GM18520 (cell line): ENCODE data around the gene TMEM190.

Source experiments
- ATAC-seq: cut with Tn5 transposase; IDR thresholded peaks from one replicate; pipeline ENCODE4 v1.9.1; 2021; ENCODE audit not compliant: unreplicated experiment

TMEM190 gene

GRCh38 chr19:55369653-55370304 lies 6.8 kb upstream of the TMEM190 start:
- ATAC-seq, result no peak

GRCh38 chr19:55370305-55370988 lies 6.2 kb upstream of the TMEM190 start, which contains the start of gene IL11:
IL11 (minus strand) TSS chr19:55370463; CDS start chr19:55370310, 153 bp downstream.
- ATAC-seq, result no peak

DNA sequence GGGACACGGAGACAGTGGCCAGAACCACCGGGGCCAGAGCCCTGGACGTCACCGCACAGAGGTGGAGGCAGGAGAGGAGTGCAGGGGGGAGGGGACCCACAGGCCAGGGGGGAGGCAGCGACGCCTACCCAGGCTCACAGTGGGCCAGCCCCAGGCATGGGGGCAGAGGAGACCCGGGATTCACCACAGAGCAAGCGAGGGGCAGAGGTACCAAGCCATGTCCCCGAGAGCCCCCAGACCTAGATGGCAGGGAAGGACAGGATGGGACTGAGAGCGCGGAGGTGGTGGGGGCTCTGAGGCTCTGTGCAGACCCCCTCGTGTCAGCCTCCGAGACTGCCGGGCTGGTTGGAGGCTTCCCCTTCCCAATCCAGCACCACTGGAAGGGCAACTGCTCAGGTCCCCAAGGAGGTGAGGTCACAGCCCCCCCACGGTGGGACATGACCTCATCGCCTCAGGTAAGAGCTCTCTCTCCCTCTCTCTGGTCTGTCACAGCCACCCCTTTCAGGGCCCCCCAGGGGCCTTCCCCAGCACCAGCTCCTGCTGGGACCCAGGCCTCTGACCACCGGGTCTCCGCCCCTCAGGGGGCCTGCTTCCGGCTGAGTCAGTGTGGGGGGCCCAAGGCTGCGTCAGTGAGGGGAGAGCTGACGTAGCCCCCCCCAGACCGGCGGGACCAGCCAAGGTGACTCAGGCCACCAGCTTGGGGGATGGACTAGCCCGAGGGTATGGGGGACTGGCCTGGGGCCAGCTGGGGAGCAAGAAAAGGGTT lies 4.1 kb upstream of the TMEM190 start:
- no peak for ATAC-seq

- ATAC-seq, result no peak
Measured at GRCh38 chr19:55373306-55373992, 3.2 kb upstream of the TMEM190 start.

DNA sequence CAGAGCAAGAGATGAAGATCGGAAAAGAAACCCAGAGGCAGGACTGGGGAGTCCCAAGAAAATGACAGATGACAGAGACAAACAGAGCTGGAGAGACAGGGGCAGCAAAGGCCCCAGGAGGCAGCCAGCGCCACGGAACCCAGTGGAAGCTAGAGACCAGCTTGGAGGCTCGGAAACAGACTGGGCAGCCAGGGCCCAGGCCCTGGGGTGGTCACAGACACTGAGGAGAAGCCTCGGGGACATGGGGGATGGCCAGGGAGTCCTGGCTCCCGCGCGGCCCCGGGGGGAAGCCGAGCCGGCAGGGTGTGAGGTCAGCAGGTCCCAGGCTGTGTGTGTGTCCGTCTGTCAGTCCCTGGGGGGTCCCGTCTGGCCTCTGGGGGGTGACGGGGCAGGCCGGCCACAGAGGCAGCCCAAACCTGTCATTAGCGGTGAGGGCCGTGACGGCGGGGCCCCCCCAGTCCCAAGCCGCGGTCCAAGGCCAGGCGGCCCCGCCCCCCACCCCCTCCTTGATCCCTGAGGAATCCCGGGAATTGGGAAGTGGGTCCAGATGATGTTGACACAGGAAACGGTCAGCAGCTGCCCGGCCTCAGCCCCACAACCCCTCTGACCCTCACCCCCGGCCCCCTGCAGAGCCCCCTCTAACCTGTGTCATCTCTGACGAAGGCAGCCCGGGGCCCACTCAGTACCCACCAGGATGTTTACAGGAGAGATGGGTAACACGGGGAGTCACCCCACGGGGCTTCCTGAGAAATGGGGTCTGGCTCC lies 2.5 kb upstream of the TMEM190 start:
- no peak for ATAC-seq

DNA sequence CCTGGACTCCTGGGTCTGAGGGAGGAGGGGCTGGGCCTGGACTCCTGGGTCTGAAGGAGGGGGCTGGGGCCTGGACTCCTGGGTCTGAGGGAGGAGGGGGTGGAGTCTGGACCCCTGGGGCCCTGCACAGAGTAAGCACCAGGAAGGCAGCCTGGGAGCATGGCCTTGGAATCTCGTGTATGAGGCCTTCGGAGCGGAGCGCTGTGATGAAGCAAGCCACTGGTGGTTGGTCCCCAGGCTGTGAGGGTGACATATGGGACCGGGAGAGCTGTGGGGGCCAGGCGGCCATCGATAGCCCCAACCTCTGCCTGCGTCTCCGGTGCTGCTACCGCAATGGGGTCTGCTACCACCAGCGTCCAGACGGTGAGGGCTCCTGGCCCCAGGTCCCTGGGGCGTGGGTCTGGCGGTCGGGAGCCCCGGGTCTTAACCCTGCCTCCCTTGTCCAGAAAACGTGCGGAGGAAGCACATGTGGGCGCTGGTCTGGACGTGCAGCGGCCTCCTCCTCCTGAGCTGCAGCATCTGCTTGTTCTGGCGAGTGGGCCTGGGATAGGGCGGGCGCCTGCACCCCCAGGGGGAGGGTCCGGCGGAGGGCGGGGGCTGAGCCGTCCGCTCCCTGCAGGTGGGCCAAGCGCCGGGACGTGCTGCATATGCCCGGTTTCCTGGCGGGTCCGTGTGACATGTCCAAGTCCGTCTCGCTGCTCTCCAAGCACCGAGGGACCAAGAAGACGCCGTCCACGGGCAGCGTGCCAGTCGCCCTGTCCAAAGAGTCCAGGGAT lies 918 bp downstream of the TMEM190 start:
- no peak for ATAC-seq

DNA sequence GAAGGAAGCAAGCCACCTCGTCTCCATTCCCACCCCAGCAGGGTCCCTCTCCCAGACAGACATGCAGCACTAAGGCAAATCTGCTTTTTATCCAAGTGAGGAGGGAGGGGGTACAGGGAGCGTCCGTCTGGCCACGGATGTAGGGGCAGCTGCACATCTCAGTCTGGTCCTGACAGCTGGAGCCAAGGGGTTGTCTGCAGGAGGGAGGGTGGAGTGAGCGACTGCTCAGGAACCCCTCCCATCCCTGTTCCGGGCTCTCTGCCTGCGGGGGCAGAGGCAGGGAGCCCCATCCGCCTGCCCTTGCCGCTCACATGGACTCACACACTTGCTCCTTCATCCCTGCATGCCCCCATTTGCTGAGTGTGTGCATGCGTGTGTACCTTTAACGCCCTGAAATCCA lies 2.5 kb downstream of the TMEM190 start:
- no peak for ATAC-seq

- no peak for ATAC-seq
Measured at GRCh38 chr19:55382013-55382412, 5.4 kb downstream of the TMEM190 start.

GRCh38 chr19:55382522-55383054 lies 6.0 kb downstream of the TMEM190 start:
- ATAC-seq, result no peak

DNA sequence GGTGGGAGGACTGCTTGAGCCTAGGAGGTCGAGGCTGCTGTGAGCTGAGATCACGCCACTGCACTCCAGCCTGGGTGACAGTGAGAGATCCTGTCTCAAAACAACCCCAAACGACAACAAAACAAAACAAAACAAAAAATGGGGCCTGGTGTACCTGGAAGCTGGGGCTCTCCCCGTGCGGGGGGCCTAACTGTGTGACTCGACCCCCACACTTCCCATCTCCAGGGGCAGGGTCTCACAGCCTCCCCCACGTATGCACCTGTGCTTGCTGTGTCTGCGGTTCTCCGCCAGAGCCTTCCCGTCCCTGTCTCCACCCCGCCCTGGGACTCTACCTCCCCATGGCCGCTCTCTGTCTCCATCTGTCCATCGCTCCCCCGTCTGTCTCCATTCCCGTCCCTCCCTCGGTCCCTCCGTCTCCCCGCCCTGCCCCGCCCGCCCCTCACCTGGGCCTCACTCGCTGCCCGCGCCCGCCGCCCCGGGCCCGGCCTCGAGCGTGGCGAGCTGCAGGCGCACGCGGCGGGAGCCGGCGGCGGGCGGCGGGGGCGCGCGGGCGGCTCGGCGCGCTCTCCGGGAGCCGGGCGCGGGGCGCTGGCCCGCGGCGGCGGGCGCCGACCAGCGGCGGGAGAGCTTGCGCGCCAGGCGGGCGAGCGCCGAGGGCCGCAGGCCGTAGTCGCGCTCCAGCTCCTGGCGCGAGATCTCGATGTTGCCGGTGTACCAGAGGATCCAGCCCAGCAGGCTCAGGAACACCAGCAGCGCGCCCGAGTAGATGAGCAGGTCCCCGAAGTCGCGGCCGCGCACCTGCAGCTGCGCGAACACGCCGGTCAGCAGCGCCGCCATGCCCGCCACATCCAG lies 6.9 kb downstream of the TMEM190 start:
- ATAC-seq, result no peak

DNA sequence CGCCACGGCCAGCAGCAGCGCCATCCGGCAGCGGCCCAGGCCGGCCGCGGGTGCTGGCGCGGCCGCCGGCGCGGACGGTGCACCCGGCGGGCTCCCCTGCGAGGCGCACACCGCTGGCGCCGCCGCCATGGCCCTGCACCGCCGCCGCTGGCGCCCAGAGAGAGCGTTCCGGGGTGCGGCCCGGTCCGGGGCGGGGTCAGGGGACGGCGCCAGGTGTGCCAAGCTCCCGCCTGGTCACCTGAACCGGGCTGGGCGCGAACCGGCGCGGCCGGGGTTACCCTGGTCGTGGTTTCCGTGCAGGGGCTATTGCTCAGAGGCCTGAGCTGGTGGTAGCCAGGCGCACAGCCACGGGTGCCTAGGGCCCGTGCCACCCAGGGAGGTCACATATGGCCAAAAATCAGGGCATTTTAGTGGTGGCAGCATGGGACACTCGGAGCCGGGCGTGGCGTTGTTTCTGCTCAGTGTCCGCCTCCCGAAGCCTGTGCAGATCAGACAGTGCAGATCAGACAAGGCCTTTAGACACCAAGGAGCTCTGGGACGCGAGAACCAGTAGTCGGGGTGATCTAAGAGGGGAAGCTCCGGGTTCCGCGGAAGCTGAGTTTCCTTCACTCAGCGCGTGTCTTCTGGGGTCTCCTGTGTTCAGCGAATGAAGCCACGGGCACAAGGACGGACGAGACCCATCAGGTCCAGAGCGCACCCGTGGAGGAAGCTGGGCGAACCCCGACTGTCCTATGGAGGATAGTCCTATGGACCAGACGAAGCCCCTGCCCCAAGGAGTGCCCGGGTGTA lies 7.7 kb downstream of the TMEM190 start, which contains the start of gene TMEM238:
TMEM238 (minus strand) TSS at position 162 of the 789 bp plus-strand sequence; CDS start at position 129, 33 bp downstream.
- no peak for ATAC-seq

DNA sequence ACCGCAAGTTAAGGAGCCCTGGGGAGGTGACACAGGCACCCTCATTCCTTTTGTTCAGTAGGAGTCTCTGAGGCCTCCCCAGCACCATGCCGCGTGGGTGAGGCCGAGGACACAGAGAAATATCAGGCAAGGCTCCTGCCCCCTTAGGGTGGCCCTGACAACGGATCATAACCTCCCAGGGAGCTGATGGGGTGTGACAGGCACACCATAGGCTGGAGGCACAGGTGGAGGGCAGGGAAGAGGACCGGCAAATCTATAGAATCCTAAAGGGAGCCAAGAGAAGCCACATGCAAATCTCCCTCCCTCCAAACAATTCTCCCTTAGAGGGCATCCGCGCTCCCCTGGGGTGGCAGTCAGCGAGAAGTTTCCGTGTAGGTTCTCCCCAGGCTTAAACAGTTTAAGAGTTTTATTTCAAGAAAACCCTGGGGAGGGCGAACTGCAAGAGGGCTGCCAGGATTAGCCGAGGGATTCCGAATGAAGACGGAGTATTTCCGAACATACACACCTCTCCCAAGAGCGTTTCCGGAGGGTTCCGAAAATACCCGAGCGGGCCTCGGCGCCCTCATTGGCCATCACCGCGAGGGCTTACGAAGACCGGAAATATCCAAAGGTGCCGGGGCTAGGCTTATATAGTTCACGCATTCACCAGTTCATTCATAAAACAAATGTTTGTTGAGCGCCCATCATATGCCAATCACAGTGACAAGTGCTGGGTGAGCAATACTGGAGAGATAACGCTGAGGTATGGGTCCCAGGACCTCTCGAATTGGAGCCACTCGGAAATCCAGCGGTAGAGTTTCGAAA lies 8.5 kb downstream of the TMEM190 start:
- ATAC-seq, result peak; percentile 45

DNA sequence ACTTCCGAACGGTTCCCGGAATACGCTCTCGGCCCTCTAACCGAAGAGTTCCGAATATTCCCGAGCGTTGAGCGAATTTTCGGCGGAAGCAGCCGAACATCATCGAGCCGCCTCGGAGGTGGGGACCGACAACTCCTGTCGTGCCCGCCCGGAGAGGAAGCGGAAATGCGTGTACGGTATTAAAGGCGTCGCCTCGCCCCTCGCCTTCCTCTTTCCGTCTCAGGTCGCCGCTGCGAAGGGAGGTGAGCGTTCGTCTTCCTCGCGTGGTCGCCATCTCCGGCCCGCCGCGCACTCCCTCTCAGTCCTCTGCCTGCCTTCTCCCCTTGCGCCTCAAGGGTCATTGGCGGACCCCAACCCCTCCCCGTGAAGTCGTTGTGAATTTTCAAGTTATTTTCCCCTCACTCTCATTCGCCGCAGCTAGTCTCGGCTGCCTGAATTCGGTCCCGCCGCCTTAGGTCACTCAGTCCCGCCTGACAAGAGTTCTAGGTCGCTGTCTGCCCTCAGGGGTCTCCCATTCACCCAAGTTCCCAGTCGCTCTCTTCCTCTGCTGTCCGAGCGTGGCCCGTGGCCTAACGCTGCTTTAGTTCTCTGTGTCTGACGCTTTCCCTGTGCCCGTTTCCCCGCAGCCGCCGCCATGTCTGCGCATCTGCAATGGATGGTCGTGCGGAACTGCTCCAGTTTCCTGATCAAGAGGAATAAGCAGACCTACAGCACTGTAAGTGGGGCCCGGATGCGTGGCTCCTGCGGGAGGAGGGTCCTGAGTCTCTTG lies 9.3 kb downstream of the TMEM190 start, which contains the start of gene RPL28:
RPL28 (plus strand) TSS at position 209 of the 769 bp plus-strand sequence; CDS start at position 635, 426 bp downstream.
- ATAC-seq, result peak; percentile 71

DNA sequence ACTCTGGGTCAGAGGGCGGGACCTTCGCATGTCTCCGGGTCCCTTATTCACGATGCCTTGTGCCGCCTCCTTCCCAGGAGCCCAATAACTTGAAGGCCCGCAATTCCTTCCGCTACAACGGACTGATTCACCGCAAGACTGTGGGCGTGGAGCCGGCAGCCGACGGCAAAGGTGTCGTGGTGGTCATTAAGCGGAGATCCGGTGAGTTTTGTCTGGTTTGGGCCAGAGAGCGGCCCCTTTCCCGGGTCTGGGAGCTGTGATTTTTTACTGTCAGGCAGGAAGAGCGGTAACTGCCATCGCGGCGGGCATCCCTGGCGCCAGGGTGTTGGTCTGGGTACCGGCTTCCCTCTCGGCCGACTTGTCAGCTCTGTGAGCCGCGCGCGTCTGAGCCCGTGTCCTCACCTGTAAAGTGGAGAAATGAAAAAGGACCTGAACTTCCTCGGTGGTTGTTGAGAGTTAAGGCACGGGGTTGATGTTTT lies 9.9 kb downstream of the TMEM190 start:
- ATAC-seq, result no peak

GRCh38 chr19:55387736-55388497 lies 11.3 kb downstream of the TMEM190 start:
- ATAC-seq, result no peak
